MM.1S (cell line): Measurements from ENCODE around the gene B3GNT4.

Source experiments
- EZH2 ChIP-seq: fragments of 300-600 bp; sonication (generic); optimal IDR thresholded peaks from 2 replicates; pipeline ENCODE3; 2017; ENCODE audit warnings: low read depth, mild to moderate bottlenecking, antibody characterized with exemption, low read length, mixed read lengths
- EZH2phosphoT487 ChIP-seq: fragments of 300-600 bp; sonication (generic); IDR thresholded peaks from 2 replicates; pipeline ENCODE4 v1.6.1; 2018; ENCODE audit warnings: antibody characterized with exemption, low read length
- TF ChIP-seq, protein P1 (sequence below): fragments of 300-600 bp; sonication (generic); IDR thresholded peaks from 2 replicates; pipeline ENCODE4 v1.5.1; 2016; ENCODE audit warnings: antibody characterized with exemption, low read length, mixed read lengths

DNA sequence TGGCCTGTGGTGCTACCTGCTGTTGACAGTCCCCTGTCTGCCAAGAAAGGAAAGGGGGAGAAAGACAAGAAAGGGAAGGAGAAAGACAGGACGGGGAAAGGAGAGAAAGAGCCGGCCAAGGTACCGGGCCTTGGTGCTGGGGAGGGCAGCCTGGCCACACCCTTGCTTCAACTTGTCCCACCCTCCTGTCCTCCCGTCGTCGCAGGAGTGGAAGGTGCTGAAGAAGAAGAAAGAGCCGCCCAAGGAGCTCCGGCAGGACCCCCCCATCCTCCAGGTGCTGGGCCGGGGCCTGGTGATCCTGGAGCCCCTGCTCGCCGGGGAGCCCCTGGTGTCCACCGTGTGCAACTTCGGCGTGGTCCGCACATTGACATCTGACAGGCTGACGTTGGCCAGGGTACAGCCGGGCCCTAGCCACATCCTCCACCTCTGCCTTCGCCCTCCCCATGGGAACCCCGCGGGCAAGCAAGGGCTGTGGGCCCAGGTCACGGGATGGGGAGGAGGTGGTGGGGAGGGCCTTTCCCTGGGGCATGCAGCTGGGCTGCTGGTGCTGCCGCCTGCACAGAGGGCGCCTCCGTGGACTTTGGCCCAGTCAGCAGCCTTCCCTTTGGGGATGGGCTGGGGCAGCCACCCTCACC lies 2.9 kb upstream of the B3GNT4 start:
- TF ChIP-seq, protein P1, sequence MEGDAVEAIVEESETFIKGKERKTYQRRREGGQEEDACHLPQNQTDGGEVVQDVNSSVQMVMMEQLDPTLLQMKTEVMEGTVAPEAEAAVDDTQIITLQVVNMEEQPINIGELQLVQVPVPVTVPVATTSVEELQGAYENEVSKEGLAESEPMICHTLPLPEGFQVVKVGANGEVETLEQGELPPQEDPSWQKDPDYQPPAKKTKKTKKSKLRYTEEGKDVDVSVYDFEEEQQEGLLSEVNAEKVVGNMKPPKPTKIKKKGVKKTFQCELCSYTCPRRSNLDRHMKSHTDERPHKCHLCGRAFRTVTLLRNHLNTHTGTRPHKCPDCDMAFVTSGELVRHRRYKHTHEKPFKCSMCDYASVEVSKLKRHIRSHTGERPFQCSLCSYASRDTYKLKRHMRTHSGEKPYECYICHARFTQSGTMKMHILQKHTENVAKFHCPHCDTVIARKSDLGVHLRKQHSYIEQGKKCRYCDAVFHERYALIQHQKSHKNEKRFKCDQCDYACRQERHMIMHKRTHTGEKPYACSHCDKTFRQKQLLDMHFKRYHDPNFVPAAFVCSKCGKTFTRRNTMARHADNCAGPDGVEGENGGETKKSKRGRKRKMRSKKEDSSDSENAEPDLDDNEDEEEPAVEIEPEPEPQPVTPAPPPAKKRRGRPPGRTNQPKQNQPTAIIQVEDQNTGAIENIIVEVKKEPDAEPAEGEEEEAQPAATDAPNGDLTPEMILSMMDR: no peak
- TF ChIP-seq EZH2 (no peak), EZH2phosphoT487 (no peak)
